NCI-H2029 treated with DMSO at 0.1 percent for 48 hours (cell line): ENCODE results near the gene ZNF594.
A peak's percentile ranks its signal among the peaks of the same experiment; 100 is the strongest.
"Not testable (repeated sequence)": the region's sequence is repeated elsewhere in the genome, so short reads cannot be mapped to it uniquely, and the experiment has no call there.

Source experiments
- DNase-seq: peaks from one replicate; lab custom pipeline; 2025; lab: John Stamatoyannopoulos, UW

ZNF594 gene

DNA sequence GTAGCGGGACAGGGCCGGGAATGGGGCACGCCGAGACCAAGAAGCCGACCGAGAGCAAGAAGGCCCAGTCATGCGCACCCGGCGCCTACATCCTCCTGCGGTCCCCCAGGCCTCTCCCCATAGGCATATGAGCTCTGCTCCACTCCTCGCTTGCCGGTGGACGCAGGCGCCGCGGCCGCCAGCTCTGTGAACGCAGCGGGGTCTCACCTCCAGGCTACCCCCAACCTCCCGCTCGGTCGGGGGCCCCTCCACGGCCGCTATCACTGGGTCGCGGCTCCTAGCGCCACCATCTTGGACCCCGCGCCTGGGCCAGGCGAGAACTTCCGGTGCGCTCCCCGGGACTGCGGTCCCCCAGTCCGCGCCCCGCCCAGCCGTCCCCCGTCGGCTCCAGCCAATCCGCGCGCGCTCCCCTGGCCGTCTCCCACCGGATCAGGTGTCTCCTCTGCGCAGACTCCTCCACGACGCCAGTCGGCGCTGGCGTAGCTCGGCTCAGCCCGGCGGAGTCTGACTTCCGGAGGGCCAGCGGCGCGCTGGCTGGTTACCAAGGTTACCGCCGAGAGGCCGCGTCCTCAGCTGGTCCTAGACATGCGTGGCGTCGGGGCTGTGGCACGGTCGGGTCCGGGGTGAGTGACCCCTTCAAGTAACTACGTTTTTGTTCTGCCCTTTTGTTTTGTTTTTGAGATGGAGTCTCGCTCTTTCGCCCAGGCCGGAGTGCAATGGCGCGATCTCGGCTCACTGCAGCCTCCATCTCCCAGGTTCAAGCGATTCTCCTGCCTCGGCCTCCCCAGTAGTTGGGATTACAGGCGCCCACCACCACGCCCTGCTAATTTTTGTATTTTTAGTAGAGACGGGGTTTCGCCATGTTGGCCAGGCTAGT is at the start of gene ZNF594:
Gene ZNF594, minus strand, starts transcription at position 328 of the 877 bp plus-strand sequence. CDS start 7,612 bp downstream, outside the sequence.
- peak; percentile 39 for DNase-seq

DNA sequence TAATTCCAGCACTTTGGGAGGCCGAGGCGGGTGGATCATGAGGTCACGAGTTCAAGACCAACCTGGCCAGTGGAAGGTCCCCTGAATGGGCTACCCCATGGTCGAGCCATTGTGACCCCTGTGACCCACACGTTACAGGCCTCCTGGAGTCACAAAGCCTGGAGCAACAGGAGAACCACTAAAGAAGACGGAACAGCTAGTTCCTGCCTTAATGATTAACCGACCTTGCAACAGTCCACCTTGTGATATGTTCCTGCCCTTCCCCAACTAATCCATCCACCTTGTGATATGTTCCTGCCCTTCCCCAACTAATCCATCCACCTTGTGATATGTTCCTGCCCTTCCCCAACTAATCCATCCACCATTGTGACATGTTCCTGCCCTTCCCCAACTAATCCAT is 48.1 kb upstream of the ZNF594 start:
- DNase-seq, result not testable (repeated sequence)

DNA sequence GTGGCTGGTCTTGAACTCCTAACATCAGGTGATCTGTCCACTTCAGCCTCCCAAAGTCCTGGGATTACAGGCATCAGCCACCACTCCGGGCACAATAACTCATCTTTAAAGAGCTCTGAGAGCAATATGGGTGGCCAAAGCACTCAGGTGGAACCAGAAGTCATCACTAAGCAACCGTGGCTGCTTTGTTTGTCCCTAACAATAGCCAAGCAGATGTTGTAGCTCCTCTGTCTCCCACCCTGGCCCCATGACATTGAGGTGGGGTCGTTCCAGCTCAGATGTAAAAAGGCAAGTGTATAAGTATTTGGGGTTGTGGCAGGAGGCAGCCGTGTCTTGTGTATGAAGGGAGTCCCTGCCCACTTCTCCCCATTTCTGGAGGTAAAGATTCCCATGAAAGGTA is 46.7 kb upstream of the ZNF594 start:
- DNase-seq, result no peak

DNA sequence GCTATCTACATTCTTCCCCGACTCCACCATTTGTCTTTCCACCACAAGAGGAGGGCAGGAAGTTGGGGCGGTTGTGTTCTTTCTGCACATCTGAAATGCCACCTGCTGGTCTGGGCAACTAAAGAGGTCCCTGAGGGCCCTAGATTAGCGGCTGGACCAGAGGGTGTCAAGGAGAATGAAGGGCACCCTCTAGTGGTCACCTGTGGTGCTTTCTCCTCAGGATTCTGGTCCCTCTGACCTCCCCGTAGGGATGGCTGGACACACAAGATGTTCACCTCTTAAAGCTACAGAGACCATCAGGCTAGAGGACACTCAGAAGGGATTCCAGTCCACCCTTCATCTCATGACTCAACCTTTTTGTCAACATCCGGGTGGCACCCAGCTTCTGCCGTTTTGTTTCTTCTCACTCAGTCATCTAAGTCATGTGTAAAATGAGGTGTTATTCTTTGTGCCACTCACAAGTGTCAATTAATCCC is 45.9 kb upstream of the ZNF594 start:
- peak; percentile 19 for DNase-seq

DNA sequence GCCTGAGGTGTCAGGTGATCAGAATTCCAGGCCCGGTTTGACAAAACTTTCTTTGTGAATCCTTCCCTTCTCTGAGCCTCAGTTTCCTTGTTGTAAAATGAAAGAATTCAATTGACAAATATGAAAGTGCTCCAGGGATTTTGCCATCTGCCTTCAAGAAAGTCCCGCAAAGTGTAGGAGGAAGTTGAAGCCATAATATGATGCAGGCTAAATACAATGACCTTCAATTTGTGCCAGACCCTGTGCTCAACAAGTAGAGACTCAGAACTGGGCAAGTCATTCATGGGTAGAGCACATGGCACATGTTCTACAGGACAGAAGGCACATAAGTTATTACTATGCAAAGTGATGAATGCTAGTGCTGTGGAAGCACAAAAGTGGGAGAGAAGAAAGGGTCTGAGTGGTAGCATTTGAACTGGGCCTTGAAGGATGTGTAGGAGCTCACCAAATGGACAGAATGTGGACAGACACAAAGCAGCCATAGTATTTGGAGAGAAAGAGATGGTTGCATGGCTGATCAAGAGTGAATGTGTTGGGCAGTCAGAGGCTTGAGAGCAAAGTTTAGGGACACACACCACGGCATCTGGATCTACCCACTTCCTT is 45.4 kb upstream of the ZNF594 start:
- no peak for DNase-seq

DNA sequence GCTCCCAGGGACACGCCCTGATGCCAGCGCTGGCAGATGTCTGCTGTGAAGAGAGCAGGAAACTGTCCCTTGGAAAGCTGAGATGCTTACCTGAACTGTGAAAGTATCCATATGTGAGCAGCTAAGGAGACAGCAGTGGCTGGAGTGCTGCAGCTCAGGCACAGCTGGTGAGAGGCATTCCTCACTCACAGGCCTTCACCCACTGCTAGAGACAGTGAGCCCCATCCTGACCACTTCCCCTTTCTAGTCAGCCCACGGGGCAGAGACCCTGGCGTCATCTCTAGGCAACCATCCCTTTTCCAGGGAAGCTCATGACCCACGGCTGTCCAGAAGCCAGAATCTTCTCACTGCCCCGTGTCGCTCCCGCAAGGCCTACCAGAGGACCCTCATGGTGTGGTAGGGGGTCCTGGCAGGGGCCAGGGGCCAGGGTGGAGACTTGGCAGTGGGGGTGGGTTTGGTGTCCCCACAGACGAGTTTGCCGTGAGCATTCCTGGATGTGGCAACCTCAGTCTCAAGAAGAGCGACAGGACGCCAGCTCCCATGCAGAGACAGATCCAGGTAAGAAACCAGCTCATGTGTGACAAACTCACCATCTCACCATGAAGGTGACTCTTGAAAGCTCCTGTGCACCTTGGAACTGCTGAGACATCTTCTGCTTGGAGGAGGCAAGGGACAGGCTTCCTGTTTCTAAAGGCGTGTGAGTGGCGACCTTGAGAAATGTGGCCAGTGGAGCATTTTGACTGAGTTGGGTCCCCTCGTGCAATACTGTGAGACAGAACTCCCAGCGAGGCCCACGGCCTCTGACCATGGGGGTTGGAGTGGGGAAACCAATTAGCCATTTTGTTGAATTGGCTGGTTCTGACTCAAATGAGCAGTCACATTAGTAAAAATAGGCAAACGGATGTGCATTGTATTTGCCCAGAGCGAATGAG is 43.2 kb upstream of the ZNF594 start, which contains the start of gene SCIMP:
Gene SCIMP, minus strand, starts transcription at position 216 of the 932 bp plus-strand sequence. Its CDS starts 105 bp downstream, at position 111.
- DNase-seq, result no peak

DNA sequence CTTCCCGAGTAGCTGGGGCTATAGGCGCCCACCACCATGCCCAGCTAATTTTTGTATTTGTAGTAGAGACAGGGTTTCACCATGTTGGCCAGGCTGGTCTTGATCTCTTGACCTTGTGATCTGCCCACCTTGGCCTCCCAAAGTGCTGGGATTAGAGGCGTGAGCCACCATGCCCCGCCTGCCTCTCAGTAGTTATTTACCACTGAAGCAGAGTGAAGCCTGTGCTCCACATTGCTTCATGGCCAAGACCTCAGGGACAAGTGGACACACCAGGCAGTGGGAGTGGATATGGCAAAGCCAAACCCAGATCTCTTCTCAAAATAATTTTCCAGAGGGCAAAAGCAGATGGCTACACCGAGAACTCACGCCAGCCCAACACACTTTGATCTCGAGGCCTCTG is 41.8 kb upstream of the ZNF594 start:
- DNase-seq, result not testable (repeated sequence)

DNA sequence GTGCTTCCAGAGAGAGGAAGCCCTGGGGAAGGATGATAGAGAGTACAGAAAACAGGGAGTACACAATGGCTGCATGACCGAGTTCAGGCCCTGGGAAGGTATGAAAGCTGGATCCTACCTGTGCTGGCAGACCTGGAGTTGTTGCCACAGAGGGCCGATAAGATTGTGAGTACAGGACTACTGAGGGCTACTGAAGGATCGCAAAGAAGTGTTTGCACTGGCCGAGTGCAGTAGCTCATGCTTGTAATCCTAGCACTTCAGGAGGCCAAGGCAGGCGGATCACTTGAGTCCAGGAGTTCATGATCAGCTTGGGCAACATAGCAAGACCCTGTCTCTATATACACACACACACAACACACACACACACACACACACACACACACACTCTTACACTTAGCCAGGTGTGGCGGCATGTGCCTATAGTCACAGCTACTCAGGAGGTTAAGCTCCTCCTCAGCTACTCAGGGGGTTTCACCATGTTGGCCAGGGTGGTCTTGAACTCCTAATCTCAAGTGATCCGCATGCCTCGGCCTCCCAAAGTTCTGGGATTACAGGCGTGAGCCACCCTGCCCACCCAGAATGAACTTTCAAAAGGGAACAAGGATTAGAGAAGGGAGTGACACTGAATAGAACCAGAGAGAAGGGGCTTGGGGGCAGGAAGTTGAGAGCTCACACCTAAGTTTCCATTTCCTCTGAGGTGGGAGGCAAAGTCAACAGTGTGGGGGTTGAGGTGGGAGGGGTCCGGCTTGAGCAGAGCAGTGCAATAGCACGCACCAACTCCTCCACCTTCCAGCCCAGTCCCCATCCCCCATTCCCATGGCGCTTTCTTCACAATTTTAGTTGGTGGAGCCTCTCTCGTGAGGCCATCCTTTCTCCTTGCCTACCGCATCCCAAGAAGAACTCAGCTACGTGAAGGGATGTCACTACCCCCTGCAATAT is 35.5 kb upstream of the ZNF594 start:
- DNase-seq, result no peak

DNA sequence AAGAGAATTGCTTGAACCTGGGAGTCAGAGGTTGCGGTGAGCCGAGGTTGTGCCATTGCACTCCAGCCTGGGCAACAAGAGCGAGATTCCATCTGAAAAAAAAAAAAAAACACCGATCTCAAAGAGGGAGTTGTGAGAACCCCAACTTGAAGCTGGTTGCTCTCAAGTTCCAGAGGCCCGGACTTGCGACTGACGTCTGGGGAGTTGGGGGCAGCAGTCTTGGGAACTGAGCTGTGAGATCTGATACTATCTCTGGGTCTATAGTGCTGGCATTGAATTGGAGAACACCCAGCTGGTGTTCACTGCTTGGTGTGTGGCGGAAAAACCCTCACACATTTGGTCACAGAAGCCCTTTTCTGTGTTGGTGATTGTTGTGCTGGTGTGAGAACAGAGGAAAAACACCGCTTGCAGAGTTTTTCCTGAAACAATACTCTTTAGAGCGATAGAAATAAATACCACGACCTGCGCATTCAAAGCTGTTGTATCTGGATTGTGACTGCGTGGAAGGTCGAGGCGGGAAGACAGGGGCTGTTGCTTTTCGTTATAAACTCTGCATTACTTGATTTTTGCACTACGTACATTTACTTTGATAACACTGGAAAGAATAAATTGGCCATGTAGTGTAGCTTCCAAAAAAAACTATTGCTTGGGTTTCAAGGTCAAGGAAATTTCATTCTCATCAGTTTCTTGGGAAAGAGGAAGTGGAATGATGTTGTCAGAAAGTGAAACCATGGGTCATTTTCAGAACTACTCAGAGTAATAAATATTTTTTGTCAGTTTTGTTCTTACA is 34.2 kb upstream of the ZNF594 start:
- DNase-seq, result no peak

DNA sequence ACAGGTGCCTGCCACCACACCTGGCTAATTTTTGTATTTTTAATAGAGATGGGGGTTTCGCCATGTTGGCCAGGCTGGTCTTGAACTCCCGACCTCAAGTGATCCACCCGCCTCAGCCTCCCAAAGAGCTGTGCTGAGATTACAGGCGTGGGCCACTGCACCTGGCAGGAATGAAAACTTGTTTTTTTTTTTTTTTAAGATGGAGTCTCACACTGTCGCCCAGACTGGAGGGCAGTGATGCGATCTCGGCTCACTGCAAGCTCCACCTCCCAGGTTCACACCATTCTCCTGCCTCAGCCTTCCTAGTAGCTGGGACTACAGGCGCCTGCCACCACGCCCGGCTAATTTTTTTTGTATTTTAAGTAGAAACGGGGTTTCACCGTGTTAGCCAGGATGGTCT is 30.2 kb upstream of the ZNF594 start:
- DNase-seq, result not testable (repeated sequence)

DNA sequence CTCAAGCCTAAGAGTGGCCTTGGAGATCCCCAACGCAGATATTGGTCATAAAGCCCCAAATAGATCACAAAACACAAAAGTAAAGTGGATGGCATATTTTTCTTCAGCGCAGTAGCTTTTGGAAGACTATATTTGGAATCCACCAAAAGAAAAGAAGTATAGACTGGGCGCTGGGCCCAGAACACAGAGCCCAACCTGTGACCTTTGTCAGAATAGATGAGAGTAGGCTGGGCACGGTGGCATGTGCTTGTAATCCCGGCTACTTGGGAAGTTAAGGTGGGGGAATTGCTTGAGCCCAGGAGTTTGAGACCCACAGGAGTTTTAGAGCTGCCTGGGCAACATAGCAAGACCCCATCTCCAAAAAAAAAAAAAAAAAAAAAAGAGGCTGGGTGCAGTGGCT is 28.4 kb upstream of the ZNF594 start:
- DNase-seq, result no peak

DNA sequence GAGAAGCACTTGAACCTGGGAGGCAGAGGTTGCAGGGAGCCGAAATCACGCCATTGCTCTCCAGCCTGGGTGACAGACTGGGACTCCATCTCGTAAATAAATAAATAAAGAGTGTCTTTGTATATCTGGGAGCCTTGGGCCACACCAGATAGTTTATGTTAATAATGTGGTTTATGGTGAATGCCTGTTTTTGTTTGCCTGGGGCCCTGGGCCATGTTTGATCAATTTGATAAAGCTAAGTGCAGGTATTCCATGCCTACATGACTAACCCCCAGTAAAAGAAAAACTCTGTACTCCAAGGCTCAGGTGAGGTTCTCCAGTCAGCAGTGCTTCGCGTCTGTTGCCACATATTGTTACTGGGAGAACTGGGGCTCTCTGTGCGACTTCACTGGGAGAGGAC is 27.9 kb upstream of the ZNF594 start:
- no peak for DNase-seq

DNA sequence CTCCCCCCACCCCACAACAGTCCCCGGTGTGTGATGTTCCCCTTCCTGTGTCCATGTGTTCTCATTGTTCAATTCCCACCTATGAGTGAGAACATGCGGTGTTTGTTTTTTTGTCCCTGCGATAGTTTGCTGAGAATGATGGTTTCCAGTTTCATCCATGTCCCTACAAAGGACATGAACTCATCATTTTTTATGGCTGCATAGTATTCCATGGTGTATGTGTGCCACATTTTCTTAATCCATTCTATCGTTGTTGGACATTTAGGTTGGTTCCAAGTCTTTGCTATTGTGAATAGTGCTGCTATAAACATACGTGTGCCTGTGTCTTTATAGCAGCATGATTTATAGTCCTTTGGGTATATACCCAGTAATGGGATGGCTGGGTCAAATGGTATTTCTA is 25.9 kb upstream of the ZNF594 start:
- DNase-seq, result not testable (repeated sequence)

DNA sequence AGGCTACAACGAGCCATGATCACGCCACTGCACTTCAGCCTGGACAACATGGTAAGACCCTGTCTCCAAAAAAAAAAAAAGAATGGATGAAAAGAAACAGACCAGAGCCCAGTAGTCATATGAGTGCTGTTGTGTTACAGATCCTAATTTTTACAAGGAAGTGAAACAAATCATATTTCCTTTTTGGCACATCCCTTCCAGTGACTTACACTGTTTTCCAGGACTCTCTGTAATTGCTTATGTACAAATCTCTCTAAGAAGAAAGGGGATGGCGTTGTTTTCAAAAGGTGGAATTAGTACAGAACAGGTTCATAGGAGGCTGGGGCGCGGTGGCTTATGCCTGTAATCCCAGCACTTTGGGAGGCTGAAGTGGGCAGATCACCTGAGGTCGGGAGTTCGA is 19.8 kb upstream of the ZNF594 start:
- no peak for DNase-seq

DNA sequence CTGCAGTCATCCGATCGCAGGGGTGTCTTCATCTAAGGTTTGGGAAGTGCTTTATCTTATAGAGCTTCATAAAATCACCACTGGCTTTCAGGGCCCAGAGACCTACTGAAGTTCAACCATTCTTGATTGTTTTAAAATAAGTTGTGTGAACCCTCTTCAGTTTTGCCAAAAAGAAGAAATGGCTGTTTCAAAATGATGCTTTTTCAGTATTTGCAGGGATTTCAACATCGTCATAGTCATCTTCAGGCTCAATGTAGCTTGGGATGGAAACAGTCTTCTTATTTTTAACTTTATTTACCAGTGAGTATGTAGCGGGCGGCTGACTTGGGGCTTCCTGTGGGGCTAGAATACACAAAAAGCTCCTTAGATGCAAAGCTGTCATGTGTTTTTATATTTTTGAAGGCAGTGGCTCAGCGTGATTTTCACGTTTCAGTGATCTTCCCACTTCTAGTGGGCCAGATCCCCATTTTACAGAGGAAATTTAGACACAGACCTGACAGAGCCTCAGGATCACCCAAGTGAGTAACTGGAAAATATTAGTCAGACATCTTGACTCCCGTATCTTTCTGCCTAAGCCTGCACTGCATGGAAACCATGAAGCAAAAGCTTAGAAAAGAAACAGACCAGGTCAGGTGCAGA is 19.1 kb upstream of the ZNF594 start:
- no peak for DNase-seq

DNA sequence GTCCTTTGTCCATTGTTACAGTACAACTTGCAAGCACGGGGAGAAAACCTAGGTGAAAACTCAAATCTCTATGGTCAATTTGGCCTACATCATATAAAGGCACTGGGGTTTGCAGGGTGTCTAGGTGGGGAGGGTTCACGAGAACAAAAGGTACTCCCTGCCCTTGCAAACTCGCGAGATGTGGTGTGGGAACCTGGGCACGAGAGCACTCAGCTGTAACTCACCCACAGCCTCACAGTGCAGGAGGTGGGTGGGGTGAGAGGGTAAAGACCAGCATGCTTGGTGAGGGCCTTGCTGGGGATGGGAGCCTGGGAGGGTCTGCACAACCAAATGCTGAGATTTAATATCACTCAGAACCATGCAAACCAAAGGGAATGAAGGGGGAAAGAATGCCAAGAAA is 18.4 kb upstream of the ZNF594 start:
- no peak for DNase-seq

DNA sequence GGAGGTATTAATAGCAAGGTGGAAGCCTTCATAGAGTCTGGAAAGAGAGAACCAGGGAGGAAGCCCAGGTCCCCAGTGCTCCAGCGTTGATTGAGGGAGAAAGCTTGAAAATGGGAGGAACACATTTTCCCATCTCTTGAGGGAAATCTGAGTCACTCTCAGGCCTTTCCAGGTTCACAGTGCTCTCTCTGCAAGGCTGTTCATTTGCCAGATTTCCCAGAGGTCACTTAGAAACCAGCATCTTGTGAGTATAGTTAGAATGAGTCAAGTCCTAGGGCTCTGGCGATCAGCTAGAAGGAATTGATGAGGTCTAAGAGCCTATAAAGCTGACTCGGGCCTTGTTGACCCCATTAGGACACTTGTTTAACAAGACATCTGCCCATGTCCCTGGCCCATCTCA is 17.7 kb upstream of the ZNF594 start:
- no peak for DNase-seq

DNA sequence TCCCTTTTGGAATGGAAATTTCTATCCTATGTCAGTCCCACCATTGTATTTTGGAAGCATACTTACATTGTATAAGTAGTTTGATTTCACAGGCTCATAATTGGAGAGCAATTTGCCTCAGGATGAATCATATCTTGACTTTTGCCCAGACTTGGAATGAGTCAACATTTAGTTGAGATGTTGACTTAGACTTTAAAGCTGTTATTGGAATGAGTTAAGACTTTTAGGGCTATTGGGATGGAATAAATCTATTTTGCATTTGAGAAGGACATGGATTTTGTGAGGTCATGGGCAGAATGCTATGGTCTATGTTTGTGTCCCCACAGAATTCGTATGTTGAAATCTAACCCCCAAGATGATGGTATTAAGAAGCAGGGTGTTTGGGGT is 12.2 kb upstream of the ZNF594 start:
- no peak for DNase-seq

DNA sequence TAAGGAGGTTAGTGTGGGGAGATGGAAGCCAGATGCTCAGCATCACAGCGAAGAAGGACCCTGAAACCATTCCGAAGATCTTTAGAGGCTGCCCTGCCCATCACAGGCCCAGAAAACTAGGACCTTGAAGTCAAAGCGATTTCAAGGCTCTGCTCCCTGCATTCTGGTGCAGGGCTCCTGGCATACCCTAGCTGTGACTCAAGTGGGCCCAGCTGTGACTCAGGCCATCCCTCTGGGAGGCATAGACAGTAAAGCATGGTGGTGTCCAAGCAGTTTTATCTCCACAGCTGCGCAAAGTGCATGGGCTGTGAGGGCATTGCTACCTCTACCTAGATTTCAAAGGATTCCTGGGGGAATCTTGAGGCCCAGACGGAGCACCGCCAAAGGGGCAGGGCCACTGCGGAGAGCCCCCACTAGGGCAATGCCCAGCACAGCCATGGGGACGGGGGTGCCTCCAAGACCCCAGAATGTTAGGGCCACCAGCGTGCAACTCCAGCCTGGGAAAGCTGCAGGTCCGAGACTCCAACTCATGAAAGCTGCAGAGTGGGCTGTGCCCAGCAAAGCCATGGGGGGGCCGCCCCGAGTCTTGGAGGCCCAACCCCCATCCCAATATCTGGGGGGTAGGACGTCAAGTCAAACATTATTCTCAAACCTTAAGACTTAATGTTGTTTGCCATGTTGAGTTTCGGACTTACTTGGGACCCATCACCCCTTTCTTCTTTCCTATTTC is 11.7 kb upstream of the ZNF594 start:
- no peak for DNase-seq
